MM.1S (cell line): ENCODE results near the gene CDC27.

Experiments
- DNase-seq: peaks from one replicate; pipeline ENCODE4 v3.0.0-alpha.2; 2015
- H2AFZ ChIP-seq: fragments of 300-600 bp; sonication (generic); 2 replicates; pipeline ENCODE4 v1.6.0; 2016; ENCODE audit warnings: antibody characterized with exemption, low read length
- H3F3A ChIP-seq: fragments of 300-600 bp; sonication (generic); 2 replicates; pipeline ENCODE4 v1.6.1; 2016; ENCODE audit warnings: mild to moderate bottlenecking, antibody characterized with exemption, low read length, moderate library complexity, mixed read lengths; ENCODE audit not compliant: insufficient read depth
- H3K27ac ChIP-seq: fragments of 300-600 bp; sonication (generic); 2 replicates; pipeline ENCODE4 v1.5.1; 2016; ENCODE audit warnings: mild to moderate bottlenecking, low read length
- H3K27me3 ChIP-seq: fragments of 300-600 bp; sonication (generic); replicated peaks from 2 replicates; pipeline ENCODE4 v1.6.0; 2016; ENCODE audit warnings: low read length; ENCODE audit not compliant: insufficient read depth
- H3K36me3 ChIP-seq: fragments of 300-600 bp; sonication (generic); replicated peaks from 2 replicates; pipeline ENCODE4 v1.6.1; 2016; ENCODE audit warnings: mild to moderate bottlenecking, low read length, mixed read lengths; ENCODE audit not compliant: insufficient read depth
- H3K4me1 ChIP-seq: fragments of 300-600 bp; sonication (generic); 2 replicates; pipeline ENCODE4 v1.6.1; 2016; ENCODE audit warnings: low read length, mixed read lengths
- H3K4me2 ChIP-seq: fragments of 300-600 bp; sonication (generic); 2 replicates; pipeline ENCODE4 v1.6.0; 2016; ENCODE audit warnings: low read depth, low read length
- H3K4me3 ChIP-seq: fragments of 300-600 bp; sonication (generic); 2 replicates; pipeline ENCODE4 v1.5.1; 2016; ENCODE audit warnings: low read length, mixed read lengths
- H3K79me2 ChIP-seq: fragments of 300-600 bp; sonication (generic); 2 replicates; pipeline ENCODE4 v1.6.1; 2016; ENCODE audit warnings: mixed run types, low read length, mixed read lengths
- H3K9ac ChIP-seq: fragments of 300-600 bp; sonication (generic); 2 replicates; pipeline ENCODE4 v1.6.1; 2016; ENCODE audit warnings: low read length, mixed read lengths
- H3K9me2 ChIP-seq: fragments of 300-600 bp; sonication (generic); replicated peaks from 2 replicates; pipeline ENCODE4 v1.6.1; 2016; ENCODE audit warnings: mild to moderate bottlenecking, low read length, mixed read lengths; ENCODE audit not compliant: insufficient read depth
- H3K9me3 ChIP-seq: fragments of 300-600 bp; sonication (generic); replicated peaks from 2 replicates; pipeline ENCODE4 v1.6.1; 2016; ENCODE audit warnings: mild to moderate bottlenecking, low read length, mixed read lengths; ENCODE audit not compliant: insufficient read depth
- H4K20me1 ChIP-seq: fragments of 300-600 bp; sonication (generic); 2 replicates; pipeline ENCODE4 v1.6.1; 2016; ENCODE audit warnings: mild to moderate bottlenecking, low read length, moderate library complexity, mixed read lengths; ENCODE audit not compliant: insufficient read depth
- CTCF ChIP-seq: fragments of 300-600 bp; sonication (generic); IDR thresholded peaks from 2 replicates; pipeline ENCODE4 v1.5.1; 2016; ENCODE audit warnings: antibody characterized with exemption, low read length, mixed read lengths
- EZH2 ChIP-seq: fragments of 300-600 bp; sonication (generic); optimal IDR thresholded peaks from 2 replicates; pipeline ENCODE3; 2017; ENCODE audit warnings: low read depth, mild to moderate bottlenecking, antibody characterized with exemption, low read length, mixed read lengths
- EZH2phosphoT487 ChIP-seq: fragments of 300-600 bp; sonication (generic); IDR thresholded peaks from 2 replicates; pipeline ENCODE4 v1.6.1; 2018; ENCODE audit warnings: antibody characterized with exemption, low read length

Gene CDC27

GRCh38 chr17:47203984-47204721 is 15.1 kb upstream of the CDC27 start:
- H3F3A ChIP-seq = peaks cover 42% of the 10 kb centered on the region
- H3K4me2 ChIP-seq = peak overlapping the region; percentile 84
- peak overlapping the region; percentile 86 for H2AFZ ChIP-seq
- no peaks in the 10 kb centered on the region for H3K9me2 ChIP-seq
- H3K27me3 ChIP-seq = no peaks in the 10 kb centered on the region
- peak overlapping the region; percentile 51; the same call in 1 of the 2 replicates for H3K9ac ChIP-seq
- H3K27ac ChIP-seq = peak overlapping the region; percentile 94
- DNase-seq = peak; percentile 53
- no peak for TF ChIP-seq EZH2phosphoT487
- no peak for TF ChIP-seq CTCF
- TF ChIP-seq EZH2 = no peak
- peaks cover 52% of the 10 kb centered on the region for H3K4me1 ChIP-seq
- no peaks in the 10 kb centered on the region for H3K79me2 ChIP-seq
- no peaks in the 10 kb centered on the region for H3K9me3 ChIP-seq
- H3K4me3 ChIP-seq = peak overlapping the region; percentile 24
- H4K20me1 ChIP-seq = no peaks in the 10 kb centered on the region
- no peaks in the 10 kb centered on the region for H3K36me3 ChIP-seq

DNA sequence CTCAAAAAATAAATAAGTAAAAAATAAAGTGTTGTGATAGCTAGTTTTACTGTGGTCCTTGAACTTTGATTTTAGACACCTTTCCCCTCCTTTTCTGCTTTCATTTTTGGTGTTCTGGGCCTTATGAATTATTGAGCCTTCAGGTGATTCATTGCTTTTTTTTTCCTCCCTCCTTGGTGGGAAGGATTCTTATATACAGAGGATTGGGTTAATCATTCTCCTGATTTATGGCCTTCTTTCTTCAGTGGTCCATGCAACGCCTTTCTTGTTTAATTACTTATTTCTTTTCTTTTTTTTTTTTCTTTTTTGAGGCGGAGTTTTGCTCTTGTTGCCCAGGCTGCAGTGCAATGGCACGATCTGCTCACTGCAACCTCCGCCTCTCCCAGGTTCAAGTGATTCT is 12.1 kb upstream of the CDC27 start:
- no peaks in the 10 kb centered on the region for H3K27me3 ChIP-seq

GRCh38 chr17:47200325-47200664 is 11.2 kb upstream of the CDC27 start:
- peak overlapping the region; percentile 22 for H3K4me3 ChIP-seq
- H3K27ac ChIP-seq = peak overlapping the region; percentile 52
- no peak for TF ChIP-seq EZH2
- no peak for TF ChIP-seq EZH2phosphoT487
- no peak for TF ChIP-seq CTCF
- H3K36me3 ChIP-seq = no peaks in the 10 kb centered on the region
- H3K9ac ChIP-seq = peak overlapping the region; percentile 1; the same call in 1 of the 2 replicates
- peaks cover 29% of the 10 kb centered on the region for H3F3A ChIP-seq
- H4K20me1 ChIP-seq = no peaks in the 10 kb centered on the region
- H3K79me2 ChIP-seq = no peaks in the 10 kb centered on the region
- H3K9me2 ChIP-seq = no peaks in the 10 kb centered on the region
- H3K4me2 ChIP-seq = peak overlapping the region; percentile 66
- peaks cover 37% of the 10 kb centered on the region for H3K4me1 ChIP-seq
- no peaks in the 10 kb centered on the region for H3K27me3 ChIP-seq
- DNase-seq = peak; percentile 6
- H3K9me3 ChIP-seq = no peaks in the 10 kb centered on the region
- peak overlapping the region; percentile 91 for H2AFZ ChIP-seq

More for the DNA sequence above, 12.1 kb upstream of the CDC27 start:
- H3F3A ChIP-seq = peaks cover 38% of the 10 kb centered on the region
- no peaks in the 10 kb centered on the region for H3K9me3 ChIP-seq
- H3K4me1 ChIP-seq = peaks cover 43% of the 10 kb centered on the region
- H3K36me3 ChIP-seq = no peaks in the 10 kb centered on the region
- no peak overlapping the region for H2AFZ ChIP-seq
- TF ChIP-seq CTCF = no peak
- no peak for TF ChIP-seq EZH2phosphoT487
- no peak for TF ChIP-seq EZH2
- H3K9me2 ChIP-seq = no peaks in the 10 kb centered on the region
- no peak overlapping the region for H3K27ac ChIP-seq
- H4K20me1 ChIP-seq = no peaks in the 10 kb centered on the region
- DNase-seq = no peak
- no peaks in the 10 kb centered on the region for H3K79me2 ChIP-seq
- no peak overlapping the region for H3K9ac ChIP-seq
- no peak overlapping the region for H3K4me2 ChIP-seq
- H3K4me3 ChIP-seq = no peak overlapping the region
